Measurements from ENCODE around the gene KCNN3. TPM values are rescaled to one million over a fixed set of nuclear protein-coding genes. Genes with fewer than 3 reads are reported as not detected.

Gene KCNN3
- total RNA-seq, 6 donors from 2014 or later = 2.7 to 6.6 (median 3.7) TPM

DNA sequence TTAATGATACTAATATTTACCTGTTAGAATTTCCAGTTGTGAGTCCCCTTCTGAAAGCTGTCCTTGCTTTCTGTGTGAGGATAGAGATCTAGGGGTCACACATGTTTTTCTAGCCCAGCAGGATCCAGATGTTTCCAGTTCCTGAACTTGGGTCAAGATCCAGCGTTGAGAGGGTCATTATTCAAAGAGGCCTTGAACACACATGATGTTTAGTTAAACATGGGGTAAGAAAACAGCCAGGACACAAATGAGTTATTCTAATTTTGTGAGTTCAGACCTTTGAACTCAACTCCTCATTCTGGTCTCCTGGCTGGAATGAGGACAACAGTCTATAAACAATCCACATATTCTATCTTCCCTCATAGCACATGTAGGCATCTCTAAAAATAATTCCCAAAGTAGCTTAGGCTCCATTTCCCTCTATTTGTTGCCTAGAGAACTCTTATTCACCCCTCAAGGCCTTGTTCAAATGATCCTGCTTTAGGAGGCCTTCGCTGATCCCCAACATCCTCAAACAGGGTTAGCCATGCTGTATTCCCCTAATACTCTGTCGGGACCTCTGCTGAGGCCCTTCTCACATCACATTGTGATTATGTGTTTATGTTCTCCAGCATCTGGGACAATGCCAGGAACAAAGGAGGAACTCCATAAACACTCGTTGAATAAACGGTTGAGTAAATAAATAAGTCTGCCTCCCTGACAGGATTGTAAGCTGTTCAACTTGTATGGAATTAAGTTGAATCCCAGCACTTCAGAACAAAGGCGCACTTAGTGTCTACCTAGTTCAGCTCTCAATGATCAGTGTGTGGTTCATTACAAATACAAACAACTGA lies 15.0 kb upstream of the KCNN3 start:
- TF ChIP-seq EP300 (IDR thresholded peaks at IDR 0.05) = no peak
- TF ChIP-seq, protein P1, sequence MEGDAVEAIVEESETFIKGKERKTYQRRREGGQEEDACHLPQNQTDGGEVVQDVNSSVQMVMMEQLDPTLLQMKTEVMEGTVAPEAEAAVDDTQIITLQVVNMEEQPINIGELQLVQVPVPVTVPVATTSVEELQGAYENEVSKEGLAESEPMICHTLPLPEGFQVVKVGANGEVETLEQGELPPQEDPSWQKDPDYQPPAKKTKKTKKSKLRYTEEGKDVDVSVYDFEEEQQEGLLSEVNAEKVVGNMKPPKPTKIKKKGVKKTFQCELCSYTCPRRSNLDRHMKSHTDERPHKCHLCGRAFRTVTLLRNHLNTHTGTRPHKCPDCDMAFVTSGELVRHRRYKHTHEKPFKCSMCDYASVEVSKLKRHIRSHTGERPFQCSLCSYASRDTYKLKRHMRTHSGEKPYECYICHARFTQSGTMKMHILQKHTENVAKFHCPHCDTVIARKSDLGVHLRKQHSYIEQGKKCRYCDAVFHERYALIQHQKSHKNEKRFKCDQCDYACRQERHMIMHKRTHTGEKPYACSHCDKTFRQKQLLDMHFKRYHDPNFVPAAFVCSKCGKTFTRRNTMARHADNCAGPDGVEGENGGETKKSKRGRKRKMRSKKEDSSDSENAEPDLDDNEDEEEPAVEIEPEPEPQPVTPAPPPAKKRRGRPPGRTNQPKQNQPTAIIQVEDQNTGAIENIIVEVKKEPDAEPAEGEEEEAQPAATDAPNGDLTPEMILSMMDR (IDR thresholded peaks at IDR 0.05) = no peak
- no peak for TF ChIP-seq POLR2A (IDR thresholded peaks at IDR 0.05)
- 45 to 52% methylated on average over 6 of the region's 6 CpGs for WGBS, 2 donors
- no peak overlapping the region for H3K27ac ChIP-seq
- ATAC-seq (ENCODE audit: low FRiP score in 2 of 2) (no peak), DNase-seq (no peak)
- H3K27me3 ChIP-seq = no peaks in the 10 kb centered on the region
- peaks cover 0 to 12% (median 4%) of the 10 kb centered on the region in 4 donors for H3K4me1 ChIP-seq
- H3K36me3 ChIP-seq = no peaks in the 10 kb centered on the region
- H3K4me3 ChIP-seq = no peak overlapping the region
- no peaks in the 10 kb centered on the region for H3K9me3 ChIP-seq

DNA sequence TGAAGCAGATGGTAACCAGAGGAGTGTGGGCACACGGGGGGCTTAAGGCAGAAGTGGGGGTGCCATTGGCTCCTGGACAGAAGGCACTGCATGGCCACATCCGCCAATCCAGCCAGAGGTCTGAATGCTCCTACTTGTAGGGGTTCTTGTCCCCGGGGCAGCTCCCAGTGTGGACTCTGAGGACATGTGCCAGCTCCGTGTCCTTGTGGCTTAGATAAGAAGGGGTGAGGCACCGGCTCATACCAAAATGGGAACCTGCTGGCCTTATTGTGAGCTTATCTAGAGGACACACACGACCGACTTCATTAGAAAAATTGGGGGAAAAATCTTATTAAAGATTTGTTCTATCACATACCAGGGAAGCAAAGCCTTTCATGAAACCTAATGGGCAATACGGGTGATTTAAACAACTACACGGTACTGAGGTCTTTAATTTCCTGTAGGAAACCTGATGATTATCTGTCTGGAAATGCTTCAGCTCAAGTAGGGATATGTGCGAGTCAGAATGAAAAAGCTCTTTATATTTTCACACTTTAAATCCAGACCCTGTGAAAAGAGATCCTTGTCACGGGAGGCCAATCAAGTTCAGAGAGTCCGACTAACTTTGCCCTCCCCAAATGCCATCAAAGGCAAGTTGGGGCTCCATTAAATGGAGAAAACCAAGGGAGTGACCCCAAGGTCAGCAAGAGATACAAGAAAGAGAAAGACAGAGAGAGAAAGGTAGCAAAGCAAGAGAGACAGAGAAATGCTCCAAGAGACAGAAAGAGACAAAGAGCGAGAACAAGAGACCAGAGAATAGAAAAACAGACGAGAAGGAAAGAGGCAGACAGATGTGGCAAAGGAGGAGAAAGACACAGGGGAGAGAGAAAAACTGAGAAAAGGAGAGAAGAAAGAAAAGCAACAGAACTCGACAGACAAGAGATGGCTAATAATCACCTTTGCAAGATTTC lies 14.1 kb upstream of the KCNN3 start:
- no peak overlapping the region for H3K4me3 ChIP-seq
- ATAC-seq (ENCODE audit: low FRiP score in 2 of 2) (no peak), DNase-seq (no peak)
- no peak for TF ChIP-seq POLR2AphosphoS5 (IDR thresholded peaks at IDR 0.05)
- no peak for TF ChIP-seq EP300 (IDR thresholded peaks at IDR 0.05)
- no peak for TF ChIP-seq POLR2A (IDR thresholded peaks at IDR 0.05)
- TF ChIP-seq, protein P1 (IDR thresholded peaks at IDR 0.05) = no peak
- WGBS, 2 donors = 45 to 52% methylated on average over 13 to 15 of the region's 15 CpGs
- no peaks in the 10 kb centered on the region for H3K27me3 ChIP-seq
- H3K36me3 ChIP-seq = no peaks in the 10 kb centered on the region
- H3K27ac ChIP-seq = peak overlapping the region in 1 of 4 donors; percentile 27
- peaks cover 0 to 12% (median 4%) of the 10 kb centered on the region in 4 donors for H3K4me1 ChIP-seq
- no peaks in the 10 kb centered on the region for H3K9me3 ChIP-seq

DNA sequence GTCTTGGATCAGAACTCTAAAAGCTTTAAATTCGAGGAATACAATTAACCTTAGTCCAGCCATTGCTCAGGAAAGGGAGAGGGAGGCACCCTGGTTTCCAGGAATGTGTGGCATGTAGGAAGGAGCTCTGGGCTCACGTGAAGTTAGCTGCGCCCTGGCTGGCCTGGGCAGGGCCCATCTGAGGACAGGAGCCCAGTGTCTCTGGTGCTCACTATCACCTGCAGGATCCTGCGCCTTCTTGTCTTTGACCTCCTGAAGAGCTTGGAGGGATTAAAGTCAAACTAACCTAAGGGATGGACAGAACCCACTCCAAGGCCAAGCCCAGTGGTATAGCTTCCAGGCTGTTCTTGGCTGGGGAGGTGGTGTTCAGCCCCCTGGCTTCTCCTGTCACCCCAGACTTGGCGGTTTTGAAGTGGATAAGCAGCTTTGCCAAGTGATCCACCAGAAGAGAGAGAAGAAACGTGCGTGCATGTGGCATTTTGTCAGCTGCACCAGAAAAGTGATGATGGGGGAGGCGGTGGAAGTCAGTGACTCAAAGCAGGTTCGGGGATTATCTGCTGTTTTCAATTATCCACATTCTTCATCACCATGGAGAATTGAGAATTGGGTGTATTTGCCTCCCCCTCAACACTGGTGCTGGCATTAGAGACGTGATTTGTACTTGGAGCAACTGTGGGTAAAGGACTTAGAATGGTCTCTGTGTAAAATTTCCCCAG lies 11.9 kb upstream of the KCNN3 start:
- 79 to 86% methylated on average over 10 of the region's 10 CpGs for WGBS, 2 donors
- H3K27me3 ChIP-seq = no peaks in the 10 kb centered on the region
- H3K4me3 ChIP-seq = no peak overlapping the region
- H3K27ac ChIP-seq = no peak overlapping the region
- peaks cover 0 to 12% (median 8%) of the 10 kb centered on the region in 4 donors for H3K4me1 ChIP-seq
- ATAC-seq (ENCODE audit: low FRiP score in 2 of 2) (no peak), DNase-seq (no peak)
- H3K9me3 ChIP-seq = no peaks in the 10 kb centered on the region
- no peaks in the 10 kb centered on the region for H3K36me3 ChIP-seq
- TF ChIP-seq EP300 (IDR thresholded peaks at IDR 0.05) (no peak), POLR2AphosphoS5 (IDR thresholded peaks at IDR 0.05) (no peak), POLR2A (IDR thresholded peaks at IDR 0.05) (no peak)
- TF ChIP-seq, protein P1 (IDR thresholded peaks at IDR 0.05) = no peak

DNA sequence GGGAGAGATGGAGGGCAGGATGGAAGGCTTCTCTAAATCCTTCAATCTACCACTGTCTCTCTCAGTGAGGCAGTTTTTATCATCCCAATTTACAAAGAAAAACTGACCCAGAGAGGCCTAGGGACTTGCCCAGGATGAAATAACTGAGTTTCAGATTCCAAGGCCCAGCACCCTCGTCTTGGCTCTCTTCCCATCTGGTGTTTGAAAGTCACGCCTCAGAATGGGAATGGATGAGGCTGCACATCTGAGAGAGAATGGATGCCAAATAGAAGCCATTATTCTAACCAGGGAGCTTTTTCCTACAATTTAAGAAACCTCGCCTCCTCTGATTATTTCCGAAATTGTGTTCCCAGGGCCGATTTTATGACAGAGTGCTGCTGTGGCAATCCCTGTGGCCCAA lies 10.6 kb upstream of the KCNN3 start:
- H3K36me3 ChIP-seq = no peaks in the 10 kb centered on the region
- DNase-seq (no peak), ATAC-seq (ENCODE audit: low FRiP score in 2 of 2) (no peak)
- H3K27me3 ChIP-seq = no peaks in the 10 kb centered on the region
- peaks cover 0 to 12% (median 5%) of the 10 kb centered on the region in 4 donors for H3K4me1 ChIP-seq
- H3K4me3 ChIP-seq = no peak overlapping the region
- no peaks in the 10 kb centered on the region for H3K9me3 ChIP-seq
- H3K27ac ChIP-seq = no peak overlapping the region
- TF ChIP-seq, protein P1 (IDR thresholded peaks at IDR 0.05) = no peak
- TF ChIP-seq POLR2A (IDR thresholded peaks at IDR 0.05) (no peak), EP300 (IDR thresholded peaks at IDR 0.05) (no peak), POLR2AphosphoS5 (IDR thresholded peaks at IDR 0.05) (no peak)
- 76 to 79% methylated on average over 5 of the region's 5 CpGs for whole genome bisulfite sequencing, 2 donors
